GM12878 (cell line): ENCODE results near the gene RIF1. TPM values are rescaled to one million over a fixed set of nuclear protein-coding genes. Genes with fewer than 3 reads are reported as not detected.

Experiments used
- ATAC-seq: fragments of 200-7000 bp; cut with Tn5 transposase; 3 replicates; pipeline ENCODE4 v1.9.1; 2020; ENCODE audit warnings: mild to moderate bottlenecking, moderate library complexity
- BruUV-seq: library from RNA; stranded (reverse); fragments of 400-500 nt; replicated peaks from 2 replicates; lab custom pipeline; 2021; lab: Mats Ljungman, UMichigan
- CTCF ChIA-PET: fragments of 300-600 bp; sonication (Branson Sonifier 250); formaldehyde crosslinking; extraction: SDS; loops from one replicate; lab custom pipeline; 2021; ENCODE audit warnings: inconsistent platforms; lab: Yijun Ruan, JAX
- POLR2A ChIA-PET: fragments of 350-600 bp; formaldehyde crosslinking; extraction: SDS; loops from one replicate; lab custom pipeline; 2021; ENCODE audit warnings: inconsistent platforms; lab: Charles Lee
- RAD21 ChIA-PET: fragments of 300-600 bp; sonication (Branson Sonifier 250); formaldehyde crosslinking; loops from one replicate; lab custom pipeline; 2023; ENCODE audit warnings: antibody characterized with exemption; ENCODE audit not compliant: unreplicated experiment; lab: Charles Lee
- SMC1A ChIA-PET: fragments of 300-600 bp; sonication (Branson Sonifier 250); formaldehyde crosslinking; loops from one replicate; lab custom pipeline; 2023; ENCODE audit not compliant: unreplicated experiment, uncharacterized antibody; lab: Charles Lee
- DNase-seq: peaks from one replicate; pipeline ENCODE4 v3.0.0-alpha.2; 2011; ENCODE audit warnings: low read depth, low spot score
- FAIRE-seq: peaks from 3 replicates; lab custom pipeline; 2011; peaks lifted over from hg19 to GRCh38; lab: Jason Lieb, UNC
- H2AFZ ChIP-seq: 2 replicates; pipeline ENCODE4 v1.6.0; 2011; ENCODE audit warnings: low read depth, low read length, control low read depth; ENCODE audit not compliant: control insufficient read depth
- H3K27ac ChIP-seq: 2 replicates; pipeline ENCODE4 v1.5.1; 2011; ENCODE audit warnings: control low read depth; ENCODE audit not compliant: control insufficient read depth, insufficient read depth
- H3K27me3 ChIP-seq, 2 experiments: replicated peaks in 1 of 2; 2 replicates each; pipeline versions ENCODE4 v1.6.0 to v1.6.1; 2011; ENCODE audit warnings: low read length in 1 of 2; ENCODE audit not compliant: control insufficient read depth in 2 of 2, insufficient read depth in 2 of 2
- H3K36me3 ChIP-seq, 2 experiments: 2 replicates each; pipeline ENCODE4 v1.5.1; 2011; ENCODE audit warnings: low read length in 1 of 2; ENCODE audit not compliant: control insufficient read depth in 2 of 2, insufficient read depth in 2 of 2
- H3K4me1 ChIP-seq: 2 replicates; pipeline ENCODE4 v1.6.1; 2011; ENCODE audit warnings: mild to moderate bottlenecking, low read length, moderate library complexity, mixed read lengths; ENCODE audit not compliant: control insufficient read depth, insufficient read depth
- H3K4me2 ChIP-seq: 2 replicates; pipeline ENCODE4 v1.6.0; 2011; ENCODE audit warnings: control low read depth; ENCODE audit not compliant: control insufficient read depth, insufficient read depth
- H3K4me3 ChIP-seq: fragments of 200-600 bp; sonication (generic); 2 replicates; pipeline ENCODE4 v1.5.1; 2016
- H3K79me2 ChIP-seq: 2 replicates; pipeline ENCODE4 v1.6.0; 2011; ENCODE audit warnings: low read length; ENCODE audit not compliant: control insufficient read depth, insufficient read depth
- H3K9ac ChIP-seq: 2 replicates; pipeline ENCODE4 v1.8.0; 2011; ENCODE audit warnings: low read length, control low read depth, mixed read lengths; ENCODE audit not compliant: control insufficient read depth, insufficient read depth
- H3K9me3 ChIP-seq: replicated peaks from 3 replicates; pipeline ENCODE4 v1.5.1; 2011; ENCODE audit warnings: mild to moderate bottlenecking, low read length; ENCODE audit not compliant: control insufficient read depth, insufficient read depth
- H4K20me1 ChIP-seq: 2 replicates; pipeline ENCODE4 v1.6.0; 2011; ENCODE audit not compliant: control insufficient read depth, insufficient read depth
- IRF5 ChIP-seq: fragments of 450-650 bp; IDR thresholded peaks from 2 replicates; pipeline ENCODE4 v1.6.1; 2017; ENCODE audit warnings: borderline replicate concordance
- MYB ChIP-seq: fragments of 150-350 bp; IDR thresholded peaks from 2 replicates; pipeline ENCODE4 v1.6.1; 2014; ENCODE audit warnings: mild to moderate bottlenecking, low read depth, low read length, borderline replicate concordance
- RFX5 ChIP-seq: IDR thresholded peaks from 2 replicates; pipeline ENCODE4 v1.6.1; 2011; ENCODE audit warnings: low read depth, low read length, improper control_type of control experiment
- SRF ChIP-seq, 2 experiments: IDR thresholded peaks; 2 replicates each; pipeline ENCODE4 v1.6.1; 2011; ENCODE audit warnings: low read depth in 2 of 2, low read length in 2 of 2, mild to moderate bottlenecking in 1 of 2, moderate library complexity in 1 of 2
- TCF3 ChIP-seq: IDR thresholded peaks from 2 replicates; pipeline ENCODE4 v1.6.1; 2012; ENCODE audit warnings: low read depth, mild to moderate bottlenecking, low read length, borderline replicate concordance; ENCODE audit not compliant: insufficient read depth
- TCF7 ChIP-seq: IDR thresholded peaks from 2 replicates; pipeline ENCODE4 v1.6.1; 2014; ENCODE audit warnings: antibody characterized with exemption, borderline replicate concordance
- ZBED1 ChIP-seq: IDR thresholded peaks from 2 replicates; pipeline ENCODE4 v1.6.1; 2016; ENCODE audit warnings: borderline replicate concordance
- ZNF207 ChIP-seq: fragments of 450-650 bp; IDR thresholded peaks from 2 replicates; pipeline ENCODE4 v1.6.1; 2014; ENCODE audit warnings: antibody characterized with exemption, mild to moderate bottlenecking, borderline replicate concordance
- WGBS: methylation state at CpG from one replicate; pipeline ENCODE4 v1.1.6; 2016; ENCODE audit warnings: low lambda C conversion rate; ENCODE audit not compliant: insufficient replicate concordance, insufficient coverage; ENCODE audit errors: missing lambda C conversion rate; 5-methylcytosine and 5-hydroxymethylcytosine counted together
- in situ Hi-C: fragments of 300-500 bp; cut with MboI; formaldehyde crosslinking; loops from 9 replicates; pipeline ENCODE4 v1.14.3; 2018; ENCODE audit warnings: mixed read lengths
- intact Hi-C: fragments of 100-400 bp; cut with micrococcal nuclease; formaldehyde crosslinking; loops from one replicate; pipeline ENCODE4 v1.14.2; 2022; ENCODE audit not compliant: unreplicated experiment
- polyA plus RNA-seq, 11 experiments: library from polyadenylated mRNA; depleted of rRNA in 4 of 11; unstranded in 6 of 11; stranded (reverse) in 5 of 11; fragments of >200 nt; fragmentation: Nextera tagmentation in 4 of 11; fragmentation: Illumina TruSeq in 1 of 11; extraction: Ambion mirVana in 4 of 11; extraction: Trizol in 1 of 11; gene quantifications; 1 replicate in 1 of 11; 2 replicates in 10 of 11; pipeline versions ENCODE4 v1.2.1 to v1.2.3, GENCODE V29; 2011 to 2016; ENCODE audit warnings: inconsistent platforms in 2 of 11, missing spikeins in 2 of 11, low read depth in 1 of 11
- total RNA-seq, 4 experiments: library from RNA; depleted of rRNA in 3 of 4; stranded (reverse); fragments of >200 nt in 3 of 4; fragmentation: Illumina TruSeq in 1 of 4; extraction: Trizol in 1 of 4; gene quantifications; 2 replicates each; pipeline versions ENCODE4 v1.2.1 to v1.2.3, GENCODE V29; 2013 to 2021

RIF1 gene
- total and polyA plus RNA-seq, 10 of the 15 experiments (the other 5 are each of a cell fraction or from before 2014, with no cell fraction given), result 6.3 to 63.2 (median 34.4) TPM

DNA sequence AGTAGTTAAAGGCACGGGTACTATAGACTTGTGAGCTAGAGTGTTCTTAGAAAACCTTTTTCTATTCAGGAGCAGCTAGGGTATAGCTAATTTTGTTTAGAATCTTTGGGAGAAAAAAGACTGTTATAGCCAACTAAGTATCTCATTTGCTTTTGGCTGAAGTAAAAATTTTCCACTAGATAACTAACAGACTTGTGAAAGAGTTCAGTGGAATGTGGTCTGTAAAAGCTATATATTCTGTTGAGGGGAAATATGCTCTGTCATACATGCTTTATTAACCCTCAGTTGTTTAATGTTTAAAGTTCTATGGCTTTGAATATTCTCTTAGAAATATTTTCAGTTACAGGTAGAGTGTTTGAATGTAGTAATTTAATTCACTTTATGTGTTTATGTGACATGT, 49.7 kb downstream of the RIF1 start (continued):
- TF ChIP-seq IRF5, result no peak
- no peak for TF ChIP-seq SRF (IDR thresholded peaks at IDR 0.05; ENCODE audit: low read depth in 2 of 2, low read length in 2 of 2)
- TF ChIP-seq TCF7, result no peak
- no peak for TF ChIP-seq ZBED1

- H3K4me2 ChIP-seq, result no peak overlapping the region
- DNase-seq (no peak), FAIRE-seq (no peak), ATAC-seq (no peak)
- ChIA-PET POLR2A (no interaction called here), SMC1A (interaction anchor here (1.2 kb wide), 1 partner anchor 15 kb away, joined by 3 read pairs; no protein-coding TSS in a partner anchor), CTCF (interaction anchor here (1.5 kb wide), 1 partner anchor 29 kb away, joined by 3 read pairs; no protein-coding TSS in a partner anchor), RAD21 (no interaction called here)
- WGBS, result 98% methylated on average over 3 of the region's 3 CpGs
- H2AFZ ChIP-seq, result no peak overlapping the region
- no peaks in the 10 kb centered on the region; the same call in 1 of the 3 replicates for H3K9me3 ChIP-seq
- H3K4me3 ChIP-seq, result no peak overlapping the region
- TF ChIP-seq ZNF207 (no peak), MYB (no peak), RFX5 (no peak), TCF3 (no peak)
- no peak overlapping the region for H3K27ac ChIP-seq
- H3K4me1 ChIP-seq, result no peaks in the 10 kb centered on the region
- in situ Hi-C loops, result loop anchor here (25.0 kb wide), 1 partner anchor 1197 kb away; no protein-coding TSS in a partner anchor
- no TSS peak for BruUV-seq
- no peak overlapping the region for H3K9ac ChIP-seq
- H3K36me3 ChIP-seq, result peaks cover 0 to 12% of the 10 kb centered on the region in 2 experiments; a peak in 3 of 4 replicates
- H3K79me2 ChIP-seq, result no peaks in the 10 kb centered on the region
- intact Hi-C loops, result no loop called here
- H3K27me3 ChIP-seq, result no peaks in the 10 kb centered on the region
- H4K20me1 ChIP-seq, result no peaks in the 10 kb centered on the region
Observed at GRCh38 chr2:151465771-151466170, 56.1 kb downstream of the RIF1 start.
